Pulmonary artery endothelial cell (primary cell): ENCODE measurements around the gene LPCAT2. TPM values are rescaled to one million over a fixed set of nuclear protein-coding genes. Genes with fewer than 3 reads are reported as not detected.
A peak's percentile ranks its signal among the peaks of the same experiment; 100 is the strongest.

ENCODE experiments used
- DNase-seq: peaks from one replicate; pipeline ENCODE4 v3.0.0-alpha.2; 2011; ENCODE audit warnings: low read depth, low spot score
- total RNA-seq: library from RNA; depleted of rRNA; stranded (reverse); fragments of >200 nt; gene quantifications from 2 replicates; pipeline ENCODE4 v1.2.3, GENCODE V29; 2014

The LPCAT2 gene
- total RNA-seq, 1 donor from 2014 or later, result 22.9 TPM

DNA sequence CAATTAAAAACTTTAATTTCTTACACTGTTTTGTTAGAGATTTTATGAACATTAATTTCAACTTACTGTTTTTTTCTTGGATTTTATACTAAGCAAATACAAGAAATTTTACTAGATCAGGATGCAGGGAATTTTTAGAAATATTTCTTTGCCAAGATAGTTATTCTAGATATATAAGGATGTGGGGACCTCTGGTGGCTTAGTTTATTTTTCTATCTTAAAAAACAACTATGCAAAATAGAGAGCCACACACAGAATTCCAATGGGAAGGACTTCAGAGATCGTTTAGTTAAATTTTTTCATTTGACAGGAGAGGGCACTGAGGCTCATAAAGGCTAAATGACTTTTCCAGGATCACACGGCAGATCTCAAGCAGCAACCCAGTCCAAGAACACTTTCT lies 34.6 kb downstream of the LPCAT2 start:
- no peak for DNase-seq

DNA sequence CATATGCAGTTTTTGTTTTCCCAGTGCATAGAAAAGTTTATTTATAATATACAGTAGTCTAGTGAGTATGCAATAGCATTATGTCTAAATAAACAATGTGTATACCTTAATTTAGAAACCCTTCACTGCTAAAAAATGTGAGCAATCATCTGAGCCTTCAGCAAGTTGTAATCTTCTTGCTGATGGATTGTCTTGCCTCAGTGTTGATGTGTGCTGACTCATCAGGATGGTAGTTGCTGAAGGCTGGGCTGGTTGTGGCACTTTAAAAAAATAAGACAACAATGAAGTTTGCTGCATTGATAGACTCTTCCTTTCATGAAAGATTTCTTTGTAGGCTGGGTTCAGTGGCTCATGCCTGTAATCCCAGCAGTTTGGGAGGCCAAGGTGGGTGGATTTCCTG lies 43.7 kb downstream of the LPCAT2 start:
- peak; percentile 40 for DNase-seq

- DNase-seq, result no peak
Observed at GRCh38 chr16:55555436-55555835, 46.6 kb downstream of the LPCAT2 start.

DNA sequence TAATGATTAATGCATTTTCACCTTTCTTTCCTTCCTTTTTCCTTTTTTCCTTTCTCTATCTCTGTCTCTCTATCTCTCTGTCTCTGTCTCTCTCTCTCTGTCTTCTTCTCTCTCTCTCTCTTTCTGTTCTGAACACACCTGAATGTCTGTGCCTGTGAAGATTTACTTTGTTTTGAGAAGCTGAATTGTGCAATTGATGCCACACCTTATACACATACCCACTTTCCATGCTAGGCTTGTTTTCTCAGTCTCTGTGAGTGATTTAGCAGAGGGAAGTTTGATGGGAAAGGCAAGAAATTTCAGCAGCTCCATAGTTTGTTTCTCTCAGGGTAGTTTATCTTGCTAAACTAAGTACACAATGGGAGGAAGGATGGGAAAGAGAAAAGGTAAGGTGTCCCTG lies 48.3 kb downstream of the LPCAT2 start:
- DNase-seq, result no peak

GRCh38 chr16:55559233-55559632 lies 50.4 kb downstream of the LPCAT2 start:
- peak; percentile 39 for DNase-seq

DNA sequence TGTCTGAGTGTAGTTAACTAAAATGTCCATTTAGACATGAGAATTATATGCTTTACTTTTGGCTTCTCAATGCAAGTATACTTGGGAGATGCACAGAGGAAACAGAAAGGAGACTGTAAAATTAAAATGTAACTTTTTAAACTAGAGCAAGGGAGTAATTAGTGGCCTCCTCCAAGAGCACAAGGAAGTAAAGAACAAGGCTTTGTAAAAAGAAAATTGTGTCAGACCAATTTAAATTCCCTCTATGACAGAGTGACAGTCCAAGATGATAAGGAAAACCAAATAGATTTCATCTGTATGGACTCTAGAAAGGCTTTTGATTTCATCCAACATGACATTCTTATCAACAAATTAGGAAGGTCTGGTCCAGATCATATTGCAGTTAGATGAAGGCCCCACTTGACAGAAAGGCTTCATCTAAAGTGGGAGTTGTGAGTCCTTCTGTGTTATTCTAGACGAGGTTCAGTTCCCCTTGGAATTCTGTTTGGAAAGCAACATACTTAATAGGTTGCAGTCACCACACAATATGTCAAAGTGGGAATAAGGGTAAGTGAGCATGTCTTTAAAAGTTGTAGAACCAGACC lies 51.2 kb downstream of the LPCAT2 start:
- DNase-seq, result no peak

- no peak for DNase-seq
Observed at GRCh38 chr16:55561319-55561848, 52.5 kb downstream of the LPCAT2 start.

DNA sequence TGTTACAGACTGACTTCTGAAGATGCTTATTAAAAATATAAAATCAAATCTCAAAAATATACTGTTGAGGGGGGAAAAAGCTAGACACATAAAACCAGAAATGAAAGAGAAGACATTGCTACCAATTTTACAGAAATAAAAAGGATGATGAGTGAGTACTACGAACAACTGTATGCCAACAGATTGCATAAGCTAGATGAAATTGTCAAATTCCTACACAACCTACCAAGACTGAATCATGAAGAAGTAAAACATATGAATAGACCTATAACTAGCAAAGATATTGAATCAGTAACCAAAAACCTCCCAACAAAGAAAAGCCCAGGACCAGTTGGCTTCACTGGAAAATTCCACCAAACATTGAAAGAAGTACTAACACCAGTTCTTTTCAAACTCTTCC lies 54.1 kb downstream of the LPCAT2 start:
- no peak for DNase-seq

DNA sequence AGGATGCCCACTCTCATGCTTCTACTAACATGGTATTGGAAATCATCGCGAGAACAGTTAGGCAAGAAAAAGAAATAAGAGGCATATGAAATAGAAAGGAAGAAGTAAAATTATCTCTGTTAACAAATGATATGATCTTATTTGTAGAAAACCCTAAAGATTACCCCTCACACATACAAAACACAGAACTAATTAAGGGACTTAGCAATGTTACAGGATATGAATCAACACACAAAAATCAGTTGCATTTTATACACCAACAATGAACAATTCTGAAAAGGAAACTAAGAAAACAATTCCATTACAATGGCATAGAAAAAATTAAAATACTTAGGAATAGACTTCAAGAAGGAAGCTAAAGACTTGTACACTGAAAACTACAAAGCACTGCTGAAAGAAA lies 54.9 kb downstream of the LPCAT2 start:
- DNase-seq, result peak; percentile 45

DNA sequence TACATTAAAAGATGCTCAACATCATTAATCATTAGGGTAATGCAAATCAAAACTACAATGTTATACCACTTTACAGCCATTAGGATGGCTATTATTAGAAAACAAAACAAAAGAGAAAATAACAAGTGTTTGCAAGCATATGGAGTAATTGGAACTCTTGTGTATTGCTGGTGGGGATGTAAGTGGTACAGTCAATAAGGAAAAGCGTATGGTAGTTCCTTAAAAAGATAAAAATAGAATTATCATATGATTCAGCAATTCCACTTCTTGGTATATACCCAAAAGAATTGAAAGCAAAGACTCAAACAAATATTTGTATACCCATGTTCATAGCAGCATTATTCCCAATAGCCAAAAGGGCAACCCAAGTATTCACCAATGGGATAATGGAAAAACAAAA lies 56.2 kb downstream of the LPCAT2 start:
- DNase-seq, result no peak

- no peak for DNase-seq
Observed at GRCh38 chr16:55566432-55567175, 57.7 kb downstream of the LPCAT2 start, which contains the start of gene CAPNS2. TSS of gene CAPNS2 (plus strand) at chr16:55566684. CDS start at chr16:55566757, 73 bp downstream.

DNA sequence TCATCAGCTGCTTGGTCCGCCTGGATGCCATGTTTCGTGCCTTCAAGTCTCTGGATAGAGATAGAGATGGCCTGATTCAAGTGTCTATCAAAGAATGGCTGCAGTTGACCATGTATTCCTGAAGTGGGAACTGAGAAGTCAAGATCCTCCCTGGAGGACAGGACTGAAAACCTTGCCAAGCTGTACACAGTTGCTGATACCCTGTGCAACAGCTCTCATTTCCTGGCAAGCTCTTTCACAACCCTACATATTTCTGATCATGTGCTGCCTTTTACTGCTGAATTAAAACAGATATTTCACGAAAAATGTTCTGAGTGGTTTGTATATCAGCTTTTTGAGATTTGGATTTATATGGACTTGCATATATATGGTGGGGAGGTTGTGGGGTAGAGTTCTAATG lies 58.5 kb downstream of the LPCAT2 start:
- DNase-seq, result no peak

DNA sequence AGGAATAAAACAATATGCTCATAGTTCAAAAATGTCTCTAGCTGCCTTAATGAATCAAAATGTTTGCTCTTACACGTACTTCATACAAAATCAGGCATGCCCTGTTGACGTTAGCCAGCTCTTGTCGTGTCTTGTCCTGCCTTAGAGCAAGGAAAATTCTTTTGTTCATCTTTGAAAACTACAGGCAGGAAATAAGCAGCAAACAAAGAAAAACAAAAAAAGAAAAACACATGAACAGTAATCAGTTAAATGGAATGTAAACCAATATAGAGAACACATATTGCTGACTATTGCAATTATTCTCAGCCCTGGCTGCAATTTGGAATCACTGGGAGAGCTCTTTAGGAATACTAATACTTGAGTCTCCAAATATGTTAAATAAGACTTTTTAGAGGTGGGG lies 59.3 kb downstream of the LPCAT2 start:
- DNase-seq, result no peak

DNA sequence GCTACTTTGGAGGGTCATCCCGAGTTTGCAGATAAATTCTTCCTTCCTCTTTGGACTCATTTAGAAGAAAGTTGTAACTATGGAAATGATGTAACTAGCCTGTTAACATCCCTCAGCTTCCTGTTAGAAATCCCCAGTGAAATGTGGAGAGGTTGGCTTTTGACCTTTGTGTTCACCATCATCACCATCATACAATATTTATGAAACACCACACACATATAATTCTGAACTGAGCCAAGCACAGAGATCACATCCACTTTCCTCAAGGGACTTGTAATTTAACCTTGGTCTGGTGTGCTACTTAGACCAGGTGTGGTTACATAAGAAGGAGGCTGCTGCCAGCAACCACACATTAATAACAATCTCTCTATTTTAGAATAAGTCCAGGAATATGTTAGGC lies 60.2 kb downstream of the LPCAT2 start:
- DNase-seq, result no peak

- DNase-seq, result no peak
Observed at GRCh38 chr16:55570159-55570558, 61.3 kb downstream of the LPCAT2 start.

DNA sequence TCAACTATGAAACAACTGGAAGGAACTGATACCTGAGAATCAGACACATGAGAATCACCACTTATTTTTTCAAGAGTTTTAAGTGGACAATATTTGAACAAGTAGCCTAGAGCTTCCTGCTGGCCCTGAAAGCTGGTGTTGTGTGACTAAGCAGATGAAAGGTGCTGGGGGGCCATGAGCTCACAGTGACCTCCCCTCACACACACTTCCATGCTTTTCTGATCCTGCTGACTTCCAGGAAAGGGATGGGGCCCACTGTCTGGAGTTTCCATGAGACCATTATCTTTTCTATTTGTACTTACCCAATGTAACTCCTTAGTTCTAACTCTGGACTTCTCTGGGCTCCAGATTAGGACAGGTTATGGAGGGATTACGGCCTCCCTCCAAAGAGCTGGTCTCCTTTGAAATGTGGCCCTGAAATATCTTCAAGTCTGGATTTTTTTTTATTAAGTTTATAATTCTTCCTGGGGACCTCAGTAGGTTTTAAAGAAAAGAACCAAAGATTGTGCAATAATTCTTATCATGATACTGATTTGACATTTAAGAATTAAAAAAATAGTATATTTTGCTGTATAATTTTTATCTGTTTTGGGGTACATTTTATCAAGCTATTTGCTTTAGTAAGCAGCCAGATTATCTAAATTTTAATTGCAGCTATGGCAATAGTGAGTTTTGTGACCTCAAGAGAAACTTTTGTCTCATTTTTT lies 62.5 kb downstream of the LPCAT2 start:
- no peak for DNase-seq

DNA sequence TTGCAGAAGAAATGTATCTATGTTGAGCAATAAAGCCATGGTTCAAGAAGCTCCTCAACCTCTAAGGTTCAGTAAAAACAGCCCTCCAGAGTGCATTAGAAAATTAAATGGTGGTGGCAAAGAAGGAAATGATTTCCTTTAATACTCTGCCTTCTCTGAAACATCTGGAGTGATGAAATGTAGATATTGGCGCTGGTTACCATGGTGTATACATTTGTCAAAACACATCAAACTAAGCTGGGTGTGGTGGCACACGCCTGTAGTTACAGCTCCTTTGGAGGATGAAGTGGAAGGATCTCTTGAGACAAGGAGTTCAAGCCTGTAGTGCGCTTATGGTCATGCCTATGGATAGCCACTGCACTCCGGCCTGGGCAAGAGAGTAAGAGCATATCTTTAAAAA lies 63.6 kb downstream of the LPCAT2 start:
- DNase-seq, result no peak

GRCh38 chr16:55574811-55575210 lies 65.9 kb downstream of the LPCAT2 start:
- no peak for DNase-seq

DNA sequence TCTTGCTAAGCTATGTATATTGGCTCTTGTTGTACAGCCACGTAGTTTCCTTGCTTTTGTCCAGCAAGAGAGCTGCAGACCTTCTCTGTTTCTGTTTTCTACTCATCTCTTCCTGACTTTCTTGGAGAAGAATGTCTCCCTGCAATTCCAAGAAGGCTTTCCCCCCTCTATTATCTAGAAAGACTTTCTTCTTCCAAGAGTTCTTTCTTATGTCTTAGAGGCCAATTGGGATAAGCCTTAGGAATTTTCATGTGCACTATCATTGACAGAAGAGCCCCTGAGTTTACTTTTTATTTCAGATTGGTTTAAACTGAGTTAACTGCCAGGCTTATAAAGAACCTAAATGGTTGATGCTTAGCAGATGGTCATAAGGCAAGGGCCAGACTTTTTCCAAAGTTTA lies 66.6 kb downstream of the LPCAT2 start:
- DNase-seq, result no peak

GRCh38 chr16:55576384-55576783 lies 67.5 kb downstream of the LPCAT2 start:
- no peak for DNase-seq

DNA sequence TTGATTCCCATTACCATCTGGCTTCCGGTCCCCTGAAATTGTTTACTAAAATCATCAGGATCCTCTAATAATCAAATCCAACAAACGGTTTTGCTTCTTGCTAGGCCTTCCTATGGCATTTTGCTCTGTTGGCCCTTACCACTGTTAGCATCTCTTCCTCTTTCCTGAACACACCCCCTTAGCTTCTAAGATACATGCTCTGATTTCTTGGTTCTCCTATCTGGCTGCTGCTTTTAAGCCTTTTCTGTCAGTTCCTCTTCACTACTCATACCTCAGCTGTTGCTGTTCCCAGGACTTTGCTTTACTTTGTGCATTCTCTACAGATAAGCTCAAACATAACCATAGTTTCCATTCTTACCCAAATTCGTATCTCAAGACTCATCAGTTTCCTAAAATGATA lies 69.0 kb downstream of the LPCAT2 start:
- no peak for DNase-seq

- DNase-seq, result no peak
Observed at GRCh38 chr16:55585631-55586030, 76.8 kb downstream of the LPCAT2 start.
